ENCODE measurements around the gene EMC6.

- TF ChIP-seq POLR2A (IDR thresholded peaks at IDR 0.05) (no peak), CTCF (IDR thresholded peaks at IDR 0.05) (no peak)
These were observed 27.6 kb upstream of the EMC6 start for GRCh38 chr17:3641014-3641413.
